ENCODE results near the gene GLA.
A peak's percentile ranks its signal among the peaks of the same experiment; 100 is the strongest.

GLA gene

GRCh38 chrX:101415180-101416145 lies 7.7 kb upstream of the GLA start:
- Histone ChIP-seq H3K4me2 (ENCODE audit: low read depth, low read length, poor library complexity, severe bottlenecking) (no peak overlapping the region), H2AFZ (ENCODE audit: low read depth, low read length, severe bottlenecking) (no peak overlapping the region), H3F3A (ENCODE audit: insufficient read depth) (no peaks in the 10 kb centered on the region; the same call in 1 of the 2 replicates), H3K36me3 (ENCODE audit: low read length) (no peaks in the 10 kb centered on the region), H3K4me3 (ENCODE audit: insufficient read depth, low read length, poor library complexity, severe bottlenecking) (no peak overlapping the region), H4K20me1 (ENCODE audit: low read depth, low read length) (no peaks in the 10 kb centered on the region), H3K9me2 (replicated peaks; ENCODE audit: insufficient read depth, low read length) (no peaks in the 10 kb centered on the region), H3K27me3 (ENCODE audit: low read length) (no peaks in the 10 kb centered on the region), H3K27ac (ENCODE audit: low read depth, low read length) (no peak overlapping the region), H3K9me3 (ENCODE audit: insufficient read depth, low read length) (no peaks in the 10 kb centered on the region), H3K9ac (ENCODE audit: low read length) (no peak overlapping the region), H3K79me2 (ENCODE audit: insufficient read depth, low read length) (peaks cover 19% of the 10 kb centered on the region)
- TF ChIP-seq CTCF (IDR thresholded peaks at IDR 0.05; ENCODE audit: insufficient read depth, low read length, poor library complexity, severe bottlenecking) (no peak), EZH2phosphoT487 (conservative IDR thresholded peaks at IDR 0.05; ENCODE audit: low read length) (no peak)

GRCh38 chrX:101411984-101412383 lies 4.3 kb upstream of the GLA start:
- no peak overlapping the region for H3K4me3 ChIP-seq (ENCODE audit: insufficient read depth, low read length, poor library complexity, severe bottlenecking)
- H3K79me2 ChIP-seq (ENCODE audit: insufficient read depth, low read length) = peaks cover 46% of the 10 kb centered on the region
- H3K36me3 ChIP-seq (ENCODE audit: low read length) = no peaks in the 10 kb centered on the region
- H3K9me2 ChIP-seq (replicated peaks; ENCODE audit: insufficient read depth, low read length) = no peaks in the 10 kb centered on the region
- H4K20me1 ChIP-seq (ENCODE audit: low read depth, low read length) = no peaks in the 10 kb centered on the region
- no peak overlapping the region for H3K4me2 ChIP-seq (ENCODE audit: low read depth, low read length, poor library complexity, severe bottlenecking)
- H2AFZ ChIP-seq (ENCODE audit: low read depth, low read length, severe bottlenecking) = no peak overlapping the region
- H3K27me3 ChIP-seq (ENCODE audit: low read length) = no peaks in the 10 kb centered on the region
- no peak overlapping the region for H3K9ac ChIP-seq (ENCODE audit: low read length)
- H3K27ac ChIP-seq (ENCODE audit: low read depth, low read length) = no peak overlapping the region
- H3K9me3 ChIP-seq (ENCODE audit: insufficient read depth, low read length) = no peaks in the 10 kb centered on the region
- no peaks in the 10 kb centered on the region; the same call in 1 of the 2 replicates for H3F3A ChIP-seq (ENCODE audit: insufficient read depth)
- TF ChIP-seq CTCF (IDR thresholded peaks at IDR 0.05; ENCODE audit: insufficient read depth, low read length, poor library complexity, severe bottlenecking) (no peak), EZH2phosphoT487 (conservative IDR thresholded peaks at IDR 0.05; ENCODE audit: low read length) (no peak)

- Histone ChIP-seq H3K9ac (ENCODE audit: low read length) (no peak overlapping the region), H3K4me2 (ENCODE audit: low read depth, low read length, poor library complexity, severe bottlenecking) (peak overlapping the region; percentile 91)
These were observed 2.7 kb upstream of the GLA start for GRCh38 chrX:101410461-101410860.

More at GRCh38 chrX:101410461-101410860, 2.7 kb upstream of the GLA start:
- TF ChIP-seq EZH2phosphoT487 (conservative IDR thresholded peaks at IDR 0.05; ENCODE audit: low read length) = no peak
- TF ChIP-seq CTCF (IDR thresholded peaks at IDR 0.05; ENCODE audit: insufficient read depth, low read length, poor library complexity, severe bottlenecking) = no peak
- Histone ChIP-seq H3K27me3 (ENCODE audit: low read length) (no peaks in the 10 kb centered on the region), H4K20me1 (ENCODE audit: low read depth, low read length) (no peaks in the 10 kb centered on the region), H3K27ac (ENCODE audit: low read depth, low read length) (no peak overlapping the region), H3K36me3 (ENCODE audit: low read length) (no peaks in the 10 kb centered on the region), H2AFZ (ENCODE audit: low read depth, low read length, severe bottlenecking) (no peak overlapping the region), H3F3A (ENCODE audit: insufficient read depth) (no peaks in the 10 kb centered on the region; the same call in 1 of the 2 replicates), H3K9me3 (ENCODE audit: insufficient read depth, low read length) (no peaks in the 10 kb centered on the region), H3K4me3 (ENCODE audit: insufficient read depth, low read length, poor library complexity, severe bottlenecking) (no peak overlapping the region), H3K9me2 (replicated peaks; ENCODE audit: insufficient read depth, low read length) (no peaks in the 10 kb centered on the region), H3K79me2 (ENCODE audit: insufficient read depth, low read length) (peaks cover 58% of the 10 kb centered on the region)

Measured in SU-DHL-6 (cell line).